Subcutaneous abdominal adipose tissue (tissue), 5 donors: Measurements from ENCODE around the gene ELMO1.

Experiments
- H3K27ac ChIP-seq: one replicate; pipeline ENCODE4 v1.7.0; 2013; ENCODE audit warnings: low read depth, mild to moderate bottlenecking, inconsistent platforms, low read length, moderate library complexity
- H3K27me3 ChIP-seq, 5 donors: one replicate each; pipeline ENCODE4 v1.7.0; 2013; ENCODE audit warnings: low read length in 5 of 5, inconsistent platforms in 1 of 5; ENCODE audit not compliant: control insufficient read depth in 5 of 5, insufficient read depth in 4 of 5
- H3K36me3 ChIP-seq, 5 donors: one replicate each; pipeline ENCODE4 v1.7.0; 2013; ENCODE audit warnings: low read length in 5 of 5; ENCODE audit not compliant: control insufficient read depth in 5 of 5, insufficient read depth in 5 of 5
- H3K4me1 ChIP-seq, 5 donors: one replicate each; pipeline ENCODE4 v1.7.0; 2013; ENCODE audit warnings: low read length in 5 of 5, mild to moderate bottlenecking in 3 of 5, moderate library complexity in 1 of 5; ENCODE audit not compliant: control insufficient read depth in 5 of 5, insufficient read depth in 5 of 5
- H3K4me3 ChIP-seq, 5 donors: one replicate each; pipeline ENCODE4 v1.7.0; 2013; ENCODE audit warnings: low read length in 5 of 5, low read depth in 1 of 5
- H3K9ac ChIP-seq, 5 donors: one replicate each; pipeline ENCODE4 v1.7.0; 2013; ENCODE audit warnings: low read length in 5 of 5, mild to moderate bottlenecking in 4 of 5, moderate library complexity in 3 of 5
- H3K9me3 ChIP-seq, 5 donors: one replicate each; pipeline ENCODE4 v1.7.0; 2013; ENCODE audit warnings: low read length in 5 of 5; ENCODE audit not compliant: control insufficient read depth in 5 of 5
- donor health status: healthy.
- donor health status: healthy.
- donor health status: healthy.
- donor health status: healthy.
- donor health status: healthy.

The ELMO1 gene

GRCh38 chr7:36962367-36962766 lies 486.3 kb downstream of the ELMO1 start:
- Histone ChIP-seq H3K4me1 (peaks cover 0 to 13% (median 0%) of the 10 kb centered on the region in 5 donors), H3K9me3 (no peaks in the 10 kb centered on the region), H3K27me3 (no peaks in the 10 kb centered on the region), H3K27ac (no peak overlapping the region), H3K36me3 (no peaks in the 10 kb centered on the region), H3K4me3 (no peak overlapping the region), H3K9ac (no peak overlapping the region)

DNA sequence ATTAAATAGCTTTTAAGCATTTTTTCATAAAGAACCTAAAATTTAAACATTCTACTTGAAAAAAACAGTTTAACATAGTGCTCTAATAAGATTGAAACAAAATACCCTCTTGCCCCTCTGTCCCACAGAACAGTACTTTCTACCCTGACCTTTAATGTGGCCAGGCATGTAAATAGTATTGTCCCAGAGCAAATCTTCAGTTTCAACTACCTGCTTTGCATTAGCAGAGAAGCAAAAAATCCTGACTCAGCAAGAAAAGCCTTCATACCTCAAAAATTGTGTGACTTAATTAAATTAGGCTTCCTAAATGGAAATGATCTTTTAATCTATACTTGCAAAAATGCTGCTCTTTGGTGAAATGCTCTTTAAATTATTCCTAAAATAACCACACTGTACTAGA lies 487.0 kb downstream of the ELMO1 start:
- Histone ChIP-seq H3K36me3 (no peaks in the 10 kb centered on the region), H3K27me3 (no peaks in the 10 kb centered on the region), H3K4me1 (peaks cover 0 to 11% (median 0%) of the 10 kb centered on the region in 5 donors), H3K9ac (no peak overlapping the region), H3K9me3 (no peaks in the 10 kb centered on the region), H3K27ac (no peak overlapping the region), H3K4me3 (no peak overlapping the region)

- peaks cover 0 to 6% (median 0%) of the 10 kb centered on the region in 5 donors for H3K4me1 ChIP-seq
- no peaks in the 10 kb centered on the region for H3K9me3 ChIP-seq
- no peak overlapping the region for H3K27ac ChIP-seq
- no peak overlapping the region for H3K4me3 ChIP-seq
- H3K9ac ChIP-seq = no peak overlapping the region
- no peaks in the 10 kb centered on the region for H3K36me3 ChIP-seq
- no peaks in the 10 kb centered on the region for H3K27me3 ChIP-seq
These were observed 487.6 kb downstream of the ELMO1 start for GRCh38 chr7:36961097-36961496.

DNA sequence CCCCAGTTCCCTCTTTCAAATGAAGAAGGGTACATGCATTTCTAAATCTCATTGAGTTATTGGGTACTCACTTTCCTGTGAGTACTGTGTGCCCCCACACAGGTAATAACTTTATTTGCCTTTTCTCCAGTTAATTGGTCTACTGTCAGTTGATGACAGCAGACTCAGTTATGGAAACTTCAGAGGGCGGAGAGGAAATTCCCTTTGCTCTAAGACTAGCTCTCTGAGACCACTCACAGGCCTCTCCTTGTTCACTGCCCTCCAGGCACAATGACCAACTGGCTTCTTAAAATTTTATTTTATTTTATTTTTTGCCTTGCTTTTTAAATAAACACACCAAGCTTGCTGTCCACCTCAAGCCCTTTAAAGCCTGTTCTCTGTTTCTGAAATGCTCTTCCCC lies 488.6 kb downstream of the ELMO1 start:
- H3K36me3 ChIP-seq = no peaks in the 10 kb centered on the region
- no peak overlapping the region for H3K27ac ChIP-seq
- no peak overlapping the region for H3K4me3 ChIP-seq

DNA sequence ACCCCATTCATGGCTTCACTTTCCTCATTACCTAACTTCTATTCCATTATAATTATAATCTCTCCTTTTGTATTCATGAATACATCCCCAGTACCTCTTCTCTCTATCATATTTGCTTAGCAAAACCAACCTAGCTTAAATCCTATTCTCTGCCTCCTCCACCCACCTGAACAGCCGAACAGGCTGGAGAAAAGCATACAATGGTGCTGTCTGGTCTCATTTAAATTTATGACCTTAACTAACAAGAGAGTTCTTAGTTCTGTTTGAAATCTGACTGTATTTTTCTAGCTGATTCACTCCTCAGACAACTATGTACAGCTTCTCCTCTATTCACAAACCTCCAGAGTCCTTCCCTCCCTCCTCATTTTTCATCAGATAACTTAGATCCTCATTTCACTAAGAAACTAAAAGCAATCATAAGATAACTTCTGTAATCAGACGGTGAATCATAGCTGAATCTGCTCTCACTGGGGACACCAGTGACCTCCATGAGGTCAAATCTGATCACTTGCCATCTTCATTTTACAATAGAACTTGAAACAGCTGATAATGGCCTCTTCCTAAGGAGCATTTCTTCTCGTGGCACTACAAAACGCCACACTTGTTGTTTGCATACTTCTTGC lies 490.4 kb downstream of the ELMO1 start:
- Histone ChIP-seq H3K4me1 (peaks cover 0 to 6% (median 0%) of the 10 kb centered on the region in 5 donors), H3K27me3 (no peaks in the 10 kb centered on the region), H3K27ac (no peak overlapping the region), H3K36me3 (no peaks in the 10 kb centered on the region), H3K9ac (no peak overlapping the region), H3K4me3 (no peak overlapping the region), H3K9me3 (no peaks in the 10 kb centered on the region)

More for the DNA sequence above, 488.6 kb downstream of the ELMO1 start:
- H3K27me3 ChIP-seq = no peaks in the 10 kb centered on the region
- H3K9ac ChIP-seq = no peak overlapping the region
- H3K4me1 ChIP-seq = peaks cover 0 to 6% (median 0%) of the 10 kb centered on the region in 5 donors
- no peaks in the 10 kb centered on the region for H3K9me3 ChIP-seq

DNA sequence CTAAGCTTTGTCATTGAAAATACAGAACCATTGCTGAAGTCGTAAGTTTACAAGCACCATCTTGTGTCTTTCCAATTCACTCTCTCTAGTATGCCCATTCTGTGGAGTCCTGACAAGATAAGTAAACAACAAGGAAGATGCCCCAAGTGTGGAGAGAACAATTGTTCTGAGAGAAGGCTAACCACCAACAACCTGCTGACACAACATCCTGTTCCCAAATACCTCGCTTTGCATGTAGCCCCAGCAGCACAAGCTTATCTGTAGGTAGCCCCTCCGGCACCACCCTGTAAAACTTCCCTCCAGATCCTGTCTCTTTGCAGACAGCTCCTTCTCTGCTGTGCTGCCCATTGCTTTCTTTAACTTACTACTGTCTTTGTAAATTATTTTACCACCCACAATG lies 491.0 kb downstream of the ELMO1 start:
- Histone ChIP-seq H3K9ac (no peak overlapping the region), H3K9me3 (no peaks in the 10 kb centered on the region), H3K27ac (no peak overlapping the region), H3K4me3 (no peak overlapping the region), H3K4me1 (peaks cover 0 to 6% (median 0%) of the 10 kb centered on the region in 5 donors), H3K27me3 (no peaks in the 10 kb centered on the region), H3K36me3 (no peaks in the 10 kb centered on the region)

- Histone ChIP-seq H3K9me3 (no peaks in the 10 kb centered on the region), H3K4me1 (peaks cover 0 to 9% (median 0%) of the 10 kb centered on the region in 5 donors), H3K27ac (no peak overlapping the region), H3K9ac (no peak overlapping the region), H3K4me3 (no peak overlapping the region), H3K27me3 (no peaks in the 10 kb centered on the region), H3K36me3 (no peaks in the 10 kb centered on the region)
These were observed 491.9 kb downstream of the ELMO1 start for GRCh38 chr7:36956814-36957213.

- no peak overlapping the region for H3K4me3 ChIP-seq
- peaks cover 0 to 16% (median 5%) of the 10 kb centered on the region in 5 donors for H3K4me1 ChIP-seq
- no peaks in the 10 kb centered on the region for H3K27me3 ChIP-seq
- H3K9me3 ChIP-seq = no peaks in the 10 kb centered on the region
- H3K9ac ChIP-seq = no peak overlapping the region
- H3K36me3 ChIP-seq = no peaks in the 10 kb centered on the region
- no peak overlapping the region for H3K27ac ChIP-seq
These were observed 493.1 kb downstream of the ELMO1 start for GRCh38 chr7:36955456-36956129.

DNA sequence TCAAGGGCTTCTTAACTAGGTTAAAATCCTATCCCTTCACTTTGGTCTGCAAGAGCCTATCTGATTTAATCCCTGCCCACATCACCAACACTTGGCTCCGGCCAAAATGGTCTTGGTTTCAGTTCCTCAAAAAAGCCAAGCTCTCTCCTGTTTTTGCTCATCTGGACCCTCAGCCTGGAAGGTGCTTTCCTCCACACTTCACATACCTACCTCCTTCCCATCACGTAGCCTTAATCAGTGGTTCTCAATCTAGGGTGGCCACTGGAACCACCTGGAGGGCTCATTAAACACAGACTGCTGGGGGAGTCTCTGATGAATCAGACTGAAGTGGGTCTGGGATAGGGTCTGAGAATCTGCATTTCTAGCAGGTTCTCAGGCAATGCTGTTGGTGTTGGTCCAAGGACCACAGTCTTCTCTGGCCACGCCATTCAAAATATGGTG lies 497.4 kb downstream of the ELMO1 start:
- peaks cover 0 to 24% (median 18%) of the 10 kb centered on the region in 5 donors for H3K4me1 ChIP-seq
- H3K4me3 ChIP-seq = no peak overlapping the region
- H3K27me3 ChIP-seq = no peaks in the 10 kb centered on the region
- no peaks in the 10 kb centered on the region for H3K9me3 ChIP-seq
- H3K36me3 ChIP-seq = no peaks in the 10 kb centered on the region
- H3K9ac ChIP-seq = no peak overlapping the region
- H3K27ac ChIP-seq = no peak overlapping the region

DNA sequence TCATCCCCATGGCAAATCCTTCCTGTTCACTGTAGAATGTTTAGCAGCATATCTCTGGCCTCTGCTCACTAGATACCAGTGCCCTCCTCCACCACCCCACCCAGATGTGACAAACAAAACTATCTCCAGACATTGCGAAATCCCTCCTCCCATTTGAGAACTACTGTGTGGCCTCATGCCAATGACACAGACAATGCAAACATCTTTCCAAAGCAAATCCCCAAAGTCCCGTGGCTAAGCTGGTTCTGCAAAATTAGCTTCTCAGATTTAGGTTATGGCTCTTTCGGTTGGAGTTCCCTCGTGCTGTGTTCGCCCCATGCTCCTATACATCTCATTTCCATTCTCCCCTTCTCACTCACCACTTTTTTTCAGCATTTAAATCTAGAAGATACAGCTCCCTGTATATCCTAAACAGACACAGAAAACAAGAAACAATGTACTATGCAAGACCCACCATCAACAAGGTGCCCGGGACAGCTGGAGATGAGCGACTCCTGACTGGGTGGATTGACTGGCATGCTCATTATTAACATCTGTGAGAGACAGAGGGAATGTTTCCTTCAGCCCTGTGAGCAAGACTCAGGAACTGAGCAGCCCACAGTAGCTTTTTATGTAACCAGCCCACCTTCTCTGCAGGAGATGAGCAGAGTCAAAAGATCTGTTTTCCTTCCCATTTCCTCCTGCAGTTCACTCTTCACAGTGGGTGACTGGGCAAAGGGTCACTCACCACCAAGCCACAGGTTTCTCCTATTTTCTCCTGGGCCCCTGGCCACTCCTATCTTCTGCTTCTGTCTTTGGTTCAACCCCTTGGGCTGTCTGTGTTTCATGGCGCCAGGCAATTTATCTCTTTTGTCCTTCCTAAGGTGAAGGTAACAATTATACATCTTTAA lies 498.7 kb downstream of the ELMO1 start:
- Histone ChIP-seq H3K27me3 (no peaks in the 10 kb centered on the region), H3K36me3 (no peaks in the 10 kb centered on the region), H3K4me3 (peak overlapping the region in 1 of 5 donors; percentile 27), H3K9me3 (no peaks in the 10 kb centered on the region), H3K9ac (no peak overlapping the region), H3K4me1 (peaks cover 0 to 24% (median 18%) of the 10 kb centered on the region in 5 donors), H3K27ac (no peak overlapping the region)
